RPMI8226 (cell line): ENCODE data around the gene ST6GALNAC3.

ENCODE experiments used
- DNase-seq: peaks from one replicate; pipeline ENCODE4 v3.0.0-alpha.2; 2015

The ST6GALNAC3 gene

GRCh38 chr1:76371941-76372340, 297.4 kb downstream of the ST6GALNAC3 start:
- DNase-seq, result no peak

DNA sequence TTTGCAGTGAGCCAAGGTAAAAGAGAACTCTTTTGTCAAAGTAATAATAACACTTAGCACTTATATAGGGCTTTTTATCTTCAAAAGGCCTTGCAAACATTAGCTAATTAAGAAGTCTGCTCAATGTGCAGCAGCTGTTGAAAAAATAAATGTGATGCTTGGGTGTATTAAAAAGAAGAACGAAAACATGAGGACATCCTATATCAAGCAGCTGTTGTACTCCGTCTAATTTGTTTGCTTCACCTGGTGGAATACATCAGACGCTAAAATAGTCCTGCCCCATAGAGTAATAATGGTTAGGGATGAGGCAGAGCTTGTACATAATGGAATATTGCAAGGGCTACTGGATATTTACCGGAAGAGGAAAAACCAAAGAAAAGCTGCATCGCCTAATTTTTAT, 299.5 kb downstream of the ST6GALNAC3 start:
- DNase-seq, result no peak

DNA sequence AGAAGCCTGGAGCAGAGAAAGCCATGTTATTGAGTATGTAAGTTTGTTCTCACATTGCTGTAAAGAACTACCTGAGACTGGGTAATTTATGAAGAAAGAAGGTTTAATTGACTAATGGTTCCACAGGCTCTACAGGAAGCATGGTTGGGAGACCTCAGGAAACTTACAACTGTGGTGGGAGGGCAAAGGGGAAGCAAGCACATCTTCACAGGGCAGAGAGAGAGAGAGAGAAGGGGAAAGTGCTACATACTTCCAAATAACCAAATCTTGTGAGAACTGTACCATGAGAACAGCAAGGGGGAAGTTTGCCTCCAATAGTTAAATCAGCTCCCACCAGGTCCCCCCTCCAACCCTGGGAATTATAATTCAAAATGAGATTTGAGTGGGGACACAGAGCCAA, 302.7 kb downstream of the ST6GALNAC3 start:
- DNase-seq, result no peak

DNA sequence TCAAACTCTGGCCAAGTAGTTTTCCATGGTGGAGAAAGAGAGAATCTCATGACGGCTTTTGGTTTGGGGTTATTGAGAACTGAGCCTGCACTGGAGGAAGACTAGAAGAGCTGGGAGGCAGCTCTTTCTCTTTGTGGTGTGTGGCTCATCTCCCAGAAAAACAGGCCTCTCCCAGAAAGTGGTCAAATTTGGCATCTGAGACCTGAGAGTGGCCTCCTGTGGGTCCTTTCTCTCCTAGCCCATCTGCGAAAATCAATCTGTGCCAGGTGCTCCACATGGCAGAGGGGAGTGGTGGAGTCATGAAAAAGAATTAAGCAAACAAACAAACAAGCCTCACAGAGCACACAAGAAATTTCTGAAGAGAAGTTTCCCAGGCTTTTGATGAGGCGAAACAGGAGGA, 305.0 kb downstream of the ST6GALNAC3 start:
- no peak for DNase-seq

DNA sequence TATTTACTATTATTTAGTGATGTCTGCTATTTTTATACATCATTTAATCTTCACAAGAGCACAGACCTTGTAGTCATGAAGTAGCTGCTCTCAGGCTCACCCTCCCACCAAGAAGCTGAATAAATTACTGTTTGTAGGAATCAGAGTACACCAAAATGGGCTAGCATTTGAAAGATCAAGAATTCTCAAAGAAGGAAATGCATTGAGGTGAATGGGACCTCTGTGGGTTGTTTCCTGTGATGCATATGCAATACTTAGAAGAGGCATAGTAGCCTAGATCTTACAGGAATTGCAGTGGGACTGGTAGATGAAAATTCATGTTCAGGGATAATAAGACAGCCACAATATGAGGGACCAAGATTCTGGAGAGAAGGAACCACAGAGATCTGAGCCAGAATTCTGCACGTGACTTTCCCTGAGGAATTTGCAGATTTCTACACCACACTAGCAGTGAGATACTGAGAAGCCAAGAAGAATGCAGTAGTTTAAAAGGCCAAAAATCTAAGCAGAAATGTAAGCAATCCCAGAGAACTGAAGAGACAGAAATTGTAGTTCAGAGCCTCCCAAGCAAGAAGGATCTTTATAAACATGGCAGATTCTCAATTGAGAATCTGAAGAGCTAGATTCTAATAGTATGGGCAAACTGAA, 307.0 kb downstream of the ST6GALNAC3 start:
- DNase-seq, result no peak

DNA sequence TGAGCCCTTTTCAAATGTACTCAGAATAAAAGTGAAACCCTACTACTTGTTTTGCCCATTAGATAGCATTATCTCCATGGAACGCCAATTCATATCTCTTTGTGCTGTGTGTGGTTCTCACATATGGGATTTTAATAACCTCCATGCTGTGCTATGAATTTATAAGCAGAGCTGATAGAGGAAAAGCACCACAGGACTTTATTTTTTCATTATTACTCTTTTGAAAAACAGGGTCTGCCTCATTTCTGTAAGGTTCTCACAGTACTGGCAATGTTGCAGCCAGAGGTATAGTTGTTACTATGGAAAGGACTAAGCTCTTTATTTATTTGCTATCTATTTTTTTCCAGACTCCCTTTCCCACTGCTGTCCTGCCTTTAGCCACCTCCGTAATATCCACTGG, 313.7 kb downstream of the ST6GALNAC3 start:
- no peak for DNase-seq

GRCh38 chr1:76390456-76390855, 315.9 kb downstream of the ST6GALNAC3 start:
- DNase-seq, result no peak

DNA sequence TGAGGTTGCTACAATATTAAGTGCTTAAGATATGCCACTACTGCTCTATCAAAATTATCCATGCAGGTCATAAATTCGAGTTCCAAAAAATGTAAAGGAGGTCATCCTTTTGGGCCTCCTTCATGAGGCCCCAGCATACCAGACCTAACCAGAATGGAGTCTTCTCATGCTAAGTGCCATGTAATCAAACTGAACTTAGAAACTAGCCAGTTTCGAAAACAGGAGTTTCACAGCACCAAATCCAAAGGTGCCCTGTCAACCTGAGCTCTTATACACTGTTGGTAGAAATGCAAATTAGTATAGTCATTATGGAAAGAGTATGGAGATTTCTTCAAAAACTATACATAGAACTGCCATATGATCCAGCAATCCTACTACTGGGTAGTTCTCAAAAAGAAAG, 320.5 kb downstream of the ST6GALNAC3 start:
- DNase-seq, result no peak

DNA sequence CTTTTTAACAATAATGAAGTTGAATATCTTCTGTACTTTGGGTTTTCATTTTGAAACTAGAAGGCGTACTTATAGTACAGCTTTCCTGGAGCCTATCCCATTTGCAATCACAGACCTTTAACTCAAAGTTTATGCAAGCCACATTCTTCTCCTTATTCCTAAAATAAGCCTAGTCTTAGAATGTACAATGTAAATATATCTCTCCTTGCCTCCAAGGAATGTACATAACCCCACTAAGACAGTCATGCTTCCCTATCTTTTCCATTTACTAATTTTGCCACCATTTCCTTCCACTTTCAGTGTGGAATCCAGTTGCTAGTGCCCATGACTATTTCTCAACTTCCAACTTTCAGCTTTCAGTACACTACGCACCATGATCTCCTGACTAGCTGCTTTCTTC, 327.6 kb downstream of the ST6GALNAC3 start:
- no peak for DNase-seq

DNA sequence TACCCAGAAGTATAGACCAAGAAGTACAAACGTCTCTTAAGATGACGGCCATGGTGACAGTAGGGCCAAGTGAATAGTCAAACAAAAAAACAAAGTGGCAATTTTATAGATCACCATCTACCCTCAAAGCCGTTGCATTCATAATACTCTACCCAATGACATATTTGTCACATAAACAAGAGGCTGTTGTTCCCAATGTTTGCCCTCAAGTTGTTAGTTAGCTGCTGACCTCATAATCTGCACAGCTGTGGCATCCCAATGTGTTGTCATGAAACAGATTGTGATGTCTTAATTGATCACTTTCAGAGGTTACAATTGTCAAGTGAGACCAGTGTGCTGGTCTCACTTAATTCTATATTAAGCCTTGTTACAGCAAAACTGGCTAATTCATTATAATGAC, 333.8 kb downstream of the ST6GALNAC3 start:
- DNase-seq, result no peak

DNA sequence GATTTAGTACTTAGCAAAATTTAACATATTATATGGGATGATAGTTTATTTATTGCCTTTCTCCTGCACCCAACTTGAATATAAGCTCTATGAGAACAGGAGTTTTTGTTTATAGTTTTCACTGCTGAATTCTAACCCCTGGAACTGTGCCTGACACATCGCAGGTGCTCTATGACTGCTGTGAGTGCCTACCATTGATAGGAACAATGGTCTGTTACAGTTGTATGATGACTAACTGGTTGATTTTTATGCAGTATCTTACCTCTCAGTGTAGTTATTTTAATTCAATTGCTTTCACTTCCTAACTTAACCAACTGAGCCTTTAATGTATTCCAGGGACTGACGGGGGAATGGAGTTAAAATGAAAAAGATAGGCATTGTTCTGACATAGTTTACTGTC, 336.0 kb downstream of the ST6GALNAC3 start:
- no peak for DNase-seq

DNA sequence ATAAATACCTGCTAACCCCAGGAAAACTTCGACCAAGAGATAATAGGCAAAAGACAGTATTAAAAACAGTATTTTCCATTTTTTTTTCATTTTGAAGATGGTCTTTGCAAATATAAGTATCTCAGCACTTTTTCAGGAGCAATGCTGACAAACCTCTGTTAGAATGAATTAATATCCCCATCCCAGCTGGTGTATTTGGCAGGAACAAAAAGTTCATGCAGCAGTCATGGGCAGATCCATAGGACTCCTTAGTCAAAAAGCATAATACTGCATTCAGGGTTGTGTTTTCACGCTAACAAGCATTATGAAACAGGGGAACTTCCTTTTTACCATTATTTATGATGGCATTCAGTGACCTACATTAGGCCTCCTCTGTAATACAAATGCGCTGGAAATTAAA, 344.0 kb downstream of the ST6GALNAC3 start:
- no peak for DNase-seq

DNA sequence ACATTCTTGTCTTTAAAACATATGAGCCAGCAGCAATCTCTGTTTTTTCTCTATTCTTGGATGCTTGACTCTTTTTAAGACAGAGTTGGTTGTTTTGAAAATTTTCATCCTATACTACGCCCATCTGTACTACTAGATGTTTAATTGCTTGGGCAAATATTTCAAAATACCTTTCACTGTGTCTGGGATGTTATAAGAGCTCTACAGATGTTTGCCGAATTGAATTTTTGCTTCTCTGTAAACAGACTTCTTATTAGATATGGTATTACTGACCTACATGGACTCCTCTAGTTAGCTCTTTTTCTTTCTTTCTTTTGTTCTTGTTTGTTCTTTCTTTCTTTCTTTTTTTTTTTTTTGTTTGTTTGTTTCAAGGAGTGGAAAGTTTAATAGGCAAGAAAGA, 345.1 kb downstream of the ST6GALNAC3 start:
- DNase-seq, result no peak

DNA sequence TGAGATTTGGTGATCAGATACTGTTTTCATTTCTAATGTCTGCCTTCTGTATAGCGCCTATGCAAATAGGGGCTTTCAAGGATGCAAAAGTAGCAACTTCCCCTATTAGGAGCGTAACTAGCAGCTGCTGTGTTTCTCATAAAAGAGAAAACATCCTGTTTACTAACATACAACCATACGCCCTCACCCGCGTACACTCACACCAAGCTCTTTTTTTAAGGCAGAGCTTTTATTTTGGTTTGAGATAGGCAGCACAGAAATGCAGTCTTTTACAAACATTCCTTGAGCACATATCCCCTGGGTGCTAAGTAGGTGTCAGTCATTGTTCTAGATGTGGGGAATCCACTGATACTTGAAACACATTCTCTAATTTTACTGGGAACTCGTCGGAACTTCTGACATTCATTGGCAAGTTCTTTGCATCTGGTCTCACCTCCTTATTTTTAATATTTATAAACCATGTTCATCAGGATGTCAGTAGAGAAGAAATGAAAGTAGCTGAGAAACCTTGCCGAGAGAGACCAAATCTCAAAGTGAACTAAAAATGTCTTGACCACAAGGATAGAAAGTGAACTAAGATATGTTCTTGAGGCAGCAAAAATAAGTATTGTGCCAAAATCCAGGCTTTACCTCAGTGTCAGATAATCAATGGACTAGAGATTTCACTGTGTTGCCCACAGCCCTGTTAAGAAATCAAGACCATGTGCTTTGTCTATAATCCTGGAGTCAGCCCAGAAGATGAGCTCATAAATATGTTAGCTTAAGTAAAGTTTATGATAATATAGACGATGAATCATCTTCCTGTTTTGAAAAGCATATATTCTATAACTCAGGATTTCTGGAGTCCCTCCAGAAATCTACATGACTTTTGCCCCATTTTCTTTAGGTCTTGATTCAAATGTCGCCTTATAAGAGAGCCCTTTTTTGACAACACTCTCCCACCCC, 350.9 kb downstream of the ST6GALNAC3 start:
- DNase-seq, result no peak

- no peak for DNase-seq
Measured at GRCh38 chr1:76426606-76427005, 352.1 kb downstream of the ST6GALNAC3 start.

DNA sequence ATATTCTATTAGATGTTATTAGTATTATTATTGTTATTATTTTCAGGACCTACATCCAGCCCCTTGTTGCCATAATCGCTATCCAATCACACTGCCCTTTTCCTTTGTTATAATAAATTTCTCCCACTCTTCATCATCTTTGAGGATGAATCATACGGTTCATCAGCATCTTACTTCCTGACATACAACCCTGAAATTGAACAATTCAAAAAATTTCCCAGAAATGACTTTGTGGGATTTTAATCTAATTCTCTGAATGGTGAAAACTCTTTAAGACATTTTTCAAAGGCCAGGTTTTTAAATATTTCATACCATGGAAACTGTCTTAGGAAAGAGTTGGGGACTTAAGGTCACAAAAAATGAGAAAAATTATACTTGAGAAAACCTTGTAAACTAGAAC, 353.5 kb downstream of the ST6GALNAC3 start:
- no peak for DNase-seq

DNA sequence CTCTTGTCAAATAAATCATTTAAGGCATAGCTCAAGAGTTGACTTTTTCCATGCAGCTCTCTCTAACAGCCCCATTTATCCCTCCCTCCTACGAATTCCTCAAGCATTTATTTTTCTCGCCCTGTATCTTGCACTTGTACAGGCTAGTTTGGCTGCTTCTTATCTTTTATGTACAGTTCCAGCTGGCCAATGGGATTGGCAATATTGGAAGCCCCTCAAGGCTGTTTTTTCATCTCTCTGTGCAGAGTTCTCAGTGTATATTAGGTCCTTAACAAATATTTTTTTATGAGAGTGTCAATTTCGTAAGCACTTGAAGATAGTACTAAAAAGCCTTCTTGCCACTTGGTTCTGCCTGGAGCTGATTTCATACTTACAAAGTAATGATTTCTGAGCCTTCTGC, 356.0 kb downstream of the ST6GALNAC3 start:
- DNase-seq, result no peak

- DNase-seq, result no peak
Measured at GRCh38 chr1:76433526-76433925, 359.0 kb downstream of the ST6GALNAC3 start.

DNA sequence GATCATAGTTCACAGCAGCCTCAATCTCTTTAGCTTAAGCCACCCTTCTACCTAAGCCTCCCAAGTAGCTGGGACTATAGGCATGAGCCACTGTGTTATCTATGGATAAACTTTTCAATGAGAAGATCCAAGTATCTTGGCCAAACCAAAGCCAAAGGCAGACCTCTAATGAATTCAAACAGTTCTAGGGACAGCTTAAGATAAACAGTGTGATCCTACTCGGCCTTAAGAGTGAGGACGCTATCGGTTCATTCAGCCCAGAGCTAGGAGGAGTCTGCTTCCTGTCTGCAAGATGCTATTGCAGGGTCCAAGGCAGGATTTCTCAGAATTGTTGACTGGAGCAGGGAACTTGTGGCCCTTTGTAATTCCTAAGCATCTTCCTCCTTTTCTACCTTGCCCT, 368.7 kb downstream of the ST6GALNAC3 start:
- DNase-seq, result no peak

DNA sequence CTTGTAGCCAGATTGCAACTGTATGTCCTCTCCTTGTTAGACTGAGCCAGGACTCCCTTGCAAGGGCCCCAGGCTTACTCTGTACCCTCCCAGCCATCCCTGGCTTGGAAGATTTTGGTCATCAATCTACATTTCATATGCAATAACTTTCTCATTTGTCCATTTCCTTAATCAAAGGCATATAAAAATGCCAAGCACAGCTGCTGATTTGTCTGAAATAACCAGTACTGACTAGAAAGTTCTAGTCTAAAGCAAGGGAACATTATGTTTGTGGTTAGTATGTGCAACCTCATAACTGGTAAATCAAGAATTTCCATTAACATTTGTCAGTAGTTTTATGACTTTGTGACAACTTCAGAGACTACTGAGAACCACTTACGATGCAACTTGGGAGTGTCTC, 370.2 kb downstream of the ST6GALNAC3 start:
- no peak for DNase-seq

DNA sequence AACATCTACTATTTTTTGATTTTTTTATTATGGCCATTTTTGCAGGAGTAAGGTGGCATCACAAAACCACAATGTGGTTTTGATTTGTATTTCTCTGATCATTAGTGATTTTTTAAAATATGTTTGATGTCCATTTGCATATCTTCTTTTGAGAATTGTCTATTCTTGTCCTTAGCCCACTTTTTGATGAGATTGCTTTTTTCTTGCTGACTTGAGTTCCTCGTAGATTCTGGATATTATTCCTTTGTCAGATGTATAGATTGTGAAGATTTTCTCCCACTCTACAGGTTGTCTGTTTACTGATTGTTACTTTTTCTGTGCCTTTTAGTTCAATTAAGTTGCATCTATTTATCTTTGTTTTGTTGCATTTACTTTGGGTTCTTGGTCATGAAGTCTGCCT, 375.7 kb downstream of the ST6GALNAC3 start:
- no peak for DNase-seq

- DNase-seq, result no peak
Measured at GRCh38 chr1:76463278-76463677, 388.7 kb downstream of the ST6GALNAC3 start.

GRCh38 chr1:76463849-76464248, 389.3 kb downstream of the ST6GALNAC3 start:
- no peak for DNase-seq

- DNase-seq, result no peak
Measured at GRCh38 chr1:76465030-76465429, 390.5 kb downstream of the ST6GALNAC3 start.

GRCh38 chr1:76470166-76470565, 395.6 kb downstream of the ST6GALNAC3 start:
- no peak for DNase-seq
